GM19351 (cell line): Measurements from ENCODE around the gene SRPK2.
"Not testable (repeated sequence)": the region's sequence is repeated elsewhere in the genome, so short reads cannot be mapped to it uniquely, and the experiment has no call there.

ENCODE experiments used
- ATAC-seq: cut with Tn5 transposase; IDR thresholded peaks from one replicate; pipeline ENCODE4 v1.9.1; 2021; ENCODE audit warnings: mild to moderate bottlenecking, moderate library complexity; ENCODE audit not compliant: unreplicated experiment

The SRPK2 gene

GRCh38 chr7:105388356-105389087, at the start of gene SRPK2:
TSS of gene SRPK2 (minus strand) at chr7:105388921.
- peak; percentile 79 for ATAC-seq

GRCh38 chr7:105438254-105438653, 49.5 kb upstream of the SRPK2 start:
- ATAC-seq: no peak

GRCh38 chr7:105437356-105437755, 48.6 kb upstream of the SRPK2 start:
- ATAC-seq: not testable (repeated sequence)

- ATAC-seq: peak; percentile 51
Measured at GRCh38 chr7:105429746-105430612, 41.3 kb upstream of the SRPK2 start.

- ATAC-seq: no peak
Measured at GRCh38 chr7:105426606-105427146, 38.0 kb upstream of the SRPK2 start.

GRCh38 chr7:105423987-105424386, 35.3 kb upstream of the SRPK2 start:
- no peak for ATAC-seq

GRCh38 chr7:105413887-105414437, 25.2 kb upstream of the SRPK2 start:
- no peak for ATAC-seq

- not testable (repeated sequence) for ATAC-seq
Measured at GRCh38 chr7:105410774-105411173, 22.1 kb upstream of the SRPK2 start.

- not testable (repeated sequence) for ATAC-seq
Measured at GRCh38 chr7:105409775-105410174, 21.1 kb upstream of the SRPK2 start.

GRCh38 chr7:105408791-105409410, 20.2 kb upstream of the SRPK2 start:
- ATAC-seq: no peak

GRCh38 chr7:105403128-105403527, 14.4 kb upstream of the SRPK2 start:
- ATAC-seq: no peak

GRCh38 chr7:105402221-105403095, 13.7 kb upstream of the SRPK2 start:
- ATAC-seq: no peak

GRCh38 chr7:105399043-105399725, 10.5 kb upstream of the SRPK2 start:
- no peak for ATAC-seq

- no peak for ATAC-seq
Measured at GRCh38 chr7:105396566-105396965, 7.8 kb upstream of the SRPK2 start.

GRCh38 chr7:105391429-105391828, 2.7 kb upstream of the SRPK2 start:
- no peak for ATAC-seq

GRCh38 chr7:105389889-105390288, 1.2 kb upstream of the SRPK2 start:
- no peak for ATAC-seq

- ATAC-seq: peak; percentile 27
Measured at GRCh38 chr7:105389088-105389650, 448 bp upstream of the SRPK2 start.

GRCh38 chr7:105387508-105388355, 989 bp downstream of the SRPK2 start:
- peak; percentile 41 for ATAC-seq
